Dermis blood vessel endothelial cell (primary cell): Measurements from ENCODE around the gene SIGLEC8. TPM values are rescaled to one million over a fixed set of nuclear protein-coding genes. Genes with fewer than 3 reads are reported as not detected.

Experiments
- total RNA-seq: library from RNA; depleted of rRNA; stranded (reverse); fragments of >200 nt; gene quantifications from 2 replicates; pipeline ENCODE4 v1.2.3, GENCODE V29; 2014

The SIGLEC8 gene
- total RNA-seq, 1 donor from 2014 or later, result not detected

Other genes starting within 250 kb of the SIGLEC8 start
- not detected in 2 replicates for gene CD33, start 233.4 kb downstream of the SIGLEC8 start, total RNA-seq
- gene SIGLECL1, start 207.4 kb downstream of the SIGLEC8 start, total RNA-seq, result not detected in 2 replicates
- gene IGLON5, start 146.8 kb downstream of the SIGLEC8 start, total RNA-seq, result not detected in 2 replicates
- 0.09 and 0.17 TPM in 2 replicates for gene VSIG10L, start 116.3 kb downstream of the SIGLEC8 start, total RNA-seq
- gene ETFB, start 92.1 kb downstream of the SIGLEC8 start, total RNA-seq, result 76.2 and 98.5 TPM in 2 replicates
- not detected in 2 replicates for gene CLDND2, start 89.5 kb downstream of the SIGLEC8 start, total RNA-seq
- not detected in 2 replicates for gene NKG7, start 85.8 kb downstream of the SIGLEC8 start, total RNA-seq
- not detected in 2 replicates for gene LIM2, start 70.5 kb downstream of the SIGLEC8 start, total RNA-seq
- gene C19orf84, start 67.9 kb downstream of the SIGLEC8 start, total RNA-seq, result not detected in 2 replicates
- gene SIGLEC10, start 40.8 kb downstream of the SIGLEC8 start, total RNA-seq, result not detected in 2 replicates
- gene CEACAM18, start 20.1 kb upstream of the SIGLEC8 start, total RNA-seq, result not detected in 2 replicates
- not detected in 2 replicates for gene SIGLEC12, start 43.3 kb upstream of the SIGLEC8 start, total RNA-seq
- not detected in 2 replicates for gene SIGLEC6, start 73.2 kb upstream of the SIGLEC8 start, total RNA-seq
- gene ZNF175, start 112.8 kb upstream of the SIGLEC8 start, total RNA-seq, result 4.3 and 8.3 TPM in 2 replicates
- gene SIGLEC5, start 171.9 kb upstream of the SIGLEC8 start, total RNA-seq, result not detected in 2 replicates
- gene SIGLEC14, start 188.4 kb upstream of the SIGLEC8 start, total RNA-seq, result not detected in 2 replicates
- gene SPACA6, start 234.9 kb upstream of the SIGLEC8 start, total RNA-seq, result 3.5 and 12.9 TPM in 2 replicates